Measurements from ENCODE around the gene FGF19.

The FGF19 gene

GRCh38 chr11:69667619-69668604 is 35.9 kb downstream of the FGF19 start:
- DNase-seq, result no peak

GRCh38 chr11:69666752-69667536 is 36.9 kb downstream of the FGF19 start:
- no peak for DNase-seq

- DNase-seq, result no peak
These were observed 37.6 kb downstream of the FGF19 start for GRCh38 chr11:69666261-69666660.

GRCh38 chr11:69665669-69666068 is 38.2 kb downstream of the FGF19 start:
- no peak for DNase-seq

- no peak for DNase-seq
These were observed 38.9 kb downstream of the FGF19 start for GRCh38 chr11:69664901-69665300.

GRCh38 chr11:69664103-69664775 is 39.6 kb downstream of the FGF19 start:
- DNase-seq, result no peak

- DNase-seq, result no peak
These were observed 40.5 kb downstream of the FGF19 start for GRCh38 chr11:69663326-69663725.

GRCh38 chr11:69662806-69663205 is 41.0 kb downstream of the FGF19 start:
- DNase-seq, result no peak

- DNase-seq, result no peak
These were observed 41.7 kb downstream of the FGF19 start for GRCh38 chr11:69662021-69662698.

- no peak for DNase-seq
These were observed 42.5 kb downstream of the FGF19 start for GRCh38 chr11:69661413-69661715.

- no peak for DNase-seq
These were observed 43.8 kb downstream of the FGF19 start for GRCh38 chr11:69660001-69660500.

- no peak for DNase-seq
These were observed 44.2 kb downstream of the FGF19 start for GRCh38 chr11:69659591-69659990.

- DNase-seq, result no peak
These were observed 45.0 kb downstream of the FGF19 start for GRCh38 chr11:69658626-69659450.

- DNase-seq, result no peak
These were observed 45.8 kb downstream of the FGF19 start for GRCh38 chr11:69657911-69658625.

- no peak for DNase-seq
These were observed 46.3 kb downstream of the FGF19 start for GRCh38 chr11:69657456-69657910.

GRCh38 chr11:69656536-69657455 is 47.0 kb downstream of the FGF19 start:
- DNase-seq, result no peak

GRCh38 chr11:69655479-69656428 is 48.1 kb downstream of the FGF19 start:
- DNase-seq, result no peak

GRCh38 chr11:69654660-69655478 is 49.0 kb downstream of the FGF19 start:
- DNase-seq, result no peak
